Right lobe of liver (tissue), 4 donors: ENCODE data around the gene CCDC88C.

Experiments
- POLR2A ChIP-seq: fragments of 450-650 bp; IDR thresholded peaks from one replicate; pipeline ENCODE4 v1.6.1; 2017; ENCODE audit warnings: antibody characterized with exemption, mild to moderate bottlenecking
- TF ChIP-seq, protein P1 (sequence below), 4 donors: fragments of 200-600 bp in 3 of 4; fragments of 450-650 bp in 1 of 4; IDR thresholded peaks; one replicate each; pipeline versions ENCODE4 v1.5.1 to v1.8.0; 2016 to 2022; ENCODE audit warnings: antibody characterized with exemption in 4 of 4, mild to moderate bottlenecking in 2 of 4
- donor health status: DM: no; HTN: no; CAD: no.
- donor health status: DM: no; HTN: no; CAD: no.
- donor health status: DM: no; HTN: yes; CAD: no.

DNA sequence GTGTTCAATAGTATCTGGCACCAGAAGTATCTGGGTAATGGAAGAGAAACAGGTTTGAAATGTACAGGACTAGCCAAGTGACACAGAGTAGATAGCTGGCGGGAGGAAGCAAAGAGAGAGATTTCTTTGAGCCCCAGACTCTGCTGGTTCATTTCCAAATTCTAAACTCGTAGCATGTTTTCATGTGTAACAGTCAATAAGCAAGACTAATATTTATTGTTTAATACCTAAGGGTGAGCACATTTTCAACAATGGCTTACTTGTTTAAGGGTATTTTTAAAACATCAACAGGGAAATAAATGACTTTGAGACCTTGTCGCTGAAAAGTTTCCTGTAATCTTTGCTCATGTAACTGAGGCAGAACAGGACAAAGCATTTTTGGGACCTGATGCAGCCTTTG lies 11.8 kb upstream of the CCDC88C start:
- TF ChIP-seq, protein P1, sequence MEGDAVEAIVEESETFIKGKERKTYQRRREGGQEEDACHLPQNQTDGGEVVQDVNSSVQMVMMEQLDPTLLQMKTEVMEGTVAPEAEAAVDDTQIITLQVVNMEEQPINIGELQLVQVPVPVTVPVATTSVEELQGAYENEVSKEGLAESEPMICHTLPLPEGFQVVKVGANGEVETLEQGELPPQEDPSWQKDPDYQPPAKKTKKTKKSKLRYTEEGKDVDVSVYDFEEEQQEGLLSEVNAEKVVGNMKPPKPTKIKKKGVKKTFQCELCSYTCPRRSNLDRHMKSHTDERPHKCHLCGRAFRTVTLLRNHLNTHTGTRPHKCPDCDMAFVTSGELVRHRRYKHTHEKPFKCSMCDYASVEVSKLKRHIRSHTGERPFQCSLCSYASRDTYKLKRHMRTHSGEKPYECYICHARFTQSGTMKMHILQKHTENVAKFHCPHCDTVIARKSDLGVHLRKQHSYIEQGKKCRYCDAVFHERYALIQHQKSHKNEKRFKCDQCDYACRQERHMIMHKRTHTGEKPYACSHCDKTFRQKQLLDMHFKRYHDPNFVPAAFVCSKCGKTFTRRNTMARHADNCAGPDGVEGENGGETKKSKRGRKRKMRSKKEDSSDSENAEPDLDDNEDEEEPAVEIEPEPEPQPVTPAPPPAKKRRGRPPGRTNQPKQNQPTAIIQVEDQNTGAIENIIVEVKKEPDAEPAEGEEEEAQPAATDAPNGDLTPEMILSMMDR (IDR thresholded peaks at IDR 0.05): no peak
- no peak for TF ChIP-seq POLR2A
